NK-92 treated with Interleukin-12 subunit alpha and Interleukin-12 subunit beta, amount 100 ng/mL, for 24 hours (cell line): Measurements from ENCODE around the gene ERBB4.

Source experiments
- DNase-seq: peaks from one replicate; lab custom pipeline; 2025; lab: John Stamatoyannopoulos, UW

ERBB4 gene

GRCh38 chr2:212538305-212539071 is at the start of gene ERBB4:
Gene ERBB4, minus strand, starts transcription at chr2:212538802. Its CDS starts 272 bp downstream, at chr2:212538530.
- no peak for DNase-seq

- DNase-seq: no peak
Observed at GRCh38 chr2:212580117-212580516, 41.5 kb upstream of the ERBB4 start.

DNA sequence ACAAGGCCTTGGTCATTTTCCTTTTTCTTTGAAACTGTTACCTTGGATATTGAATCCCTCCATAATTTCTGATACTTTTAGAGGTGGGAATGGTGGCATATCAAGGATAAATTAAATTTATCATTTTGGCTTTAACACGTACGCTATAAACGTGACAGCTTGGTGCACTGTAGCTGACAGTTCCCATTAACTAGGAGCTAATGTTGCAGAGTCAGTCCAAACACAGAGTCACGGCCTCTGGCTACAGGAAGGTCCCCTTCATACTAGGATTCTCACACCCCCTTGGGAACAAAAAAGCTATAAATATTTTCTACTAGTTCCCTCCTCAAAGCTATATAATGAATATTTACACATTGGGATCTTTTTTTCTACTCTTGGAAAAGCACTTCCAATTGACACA is 17.7 kb upstream of the ERBB4 start:
- DNase-seq: no peak

GRCh38 chr2:212554233-212554632 is 15.6 kb upstream of the ERBB4 start:
- no peak for DNase-seq

DNA sequence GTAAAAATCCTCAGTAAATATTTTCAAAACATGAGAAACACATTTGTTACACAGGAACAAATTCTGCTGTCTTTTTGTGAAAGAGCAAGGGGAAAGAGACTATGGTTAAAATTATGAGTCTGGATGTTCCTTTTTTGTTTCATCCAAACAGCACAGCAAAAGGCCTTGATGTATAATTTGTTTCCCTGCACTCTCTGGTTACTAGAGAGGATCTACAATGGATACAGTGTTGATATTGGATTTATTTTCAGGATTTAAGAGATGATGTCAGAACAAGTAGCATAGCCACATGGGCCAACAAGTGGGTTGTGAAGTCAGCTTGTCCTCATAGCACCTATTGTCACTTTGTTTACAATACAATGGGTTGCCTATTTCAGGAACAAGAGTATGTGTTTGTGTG is 11.3 kb upstream of the ERBB4 start:
- no peak for DNase-seq

DNA sequence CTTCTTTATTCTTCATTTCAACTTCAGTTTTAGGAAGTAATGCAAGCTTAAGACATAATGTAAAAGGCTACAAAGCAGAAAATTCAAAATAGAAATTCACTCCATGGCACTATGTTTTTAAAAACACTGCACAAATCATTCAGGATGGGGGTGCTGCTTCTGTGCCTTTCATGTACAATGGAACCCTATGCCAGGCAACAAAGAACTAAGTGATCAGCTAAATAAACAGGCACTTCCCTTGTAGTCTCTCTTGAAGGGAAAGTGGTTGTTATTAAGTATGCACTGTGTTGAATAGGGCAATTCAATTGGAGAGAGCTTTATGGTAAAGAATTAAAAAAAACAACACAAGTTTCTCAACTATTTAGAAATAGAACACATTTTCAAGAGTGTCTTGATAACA is 10.9 kb upstream of the ERBB4 start:
- no peak for DNase-seq

- no peak for DNase-seq
Observed at GRCh38 chr2:212548455-212548819, 9.8 kb upstream of the ERBB4 start.

- DNase-seq: no peak
Observed at GRCh38 chr2:212547716-212548454, 9.3 kb upstream of the ERBB4 start.

DNA sequence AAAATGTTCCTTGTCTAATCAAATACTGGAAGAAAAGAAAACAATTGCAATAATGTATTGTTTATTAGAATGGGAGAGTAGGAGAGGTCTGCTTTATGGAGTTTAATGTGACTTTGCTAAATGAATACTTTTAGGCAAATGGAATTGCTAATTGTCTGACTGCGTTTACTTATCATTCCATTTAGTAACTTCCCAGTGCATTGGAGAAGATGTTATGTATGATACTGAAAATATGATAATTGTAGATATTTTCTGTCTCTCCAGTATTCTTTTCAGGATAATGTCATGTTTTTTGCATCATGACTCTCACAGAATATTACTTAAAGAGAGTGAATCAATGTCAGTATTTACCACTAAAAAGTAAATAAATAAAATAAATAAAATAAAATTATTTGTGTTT is 8.1 kb upstream of the ERBB4 start:
- no peak for DNase-seq

GRCh38 chr2:212540341-212540740 is 1.7 kb upstream of the ERBB4 start:
- no peak for DNase-seq

DNA sequence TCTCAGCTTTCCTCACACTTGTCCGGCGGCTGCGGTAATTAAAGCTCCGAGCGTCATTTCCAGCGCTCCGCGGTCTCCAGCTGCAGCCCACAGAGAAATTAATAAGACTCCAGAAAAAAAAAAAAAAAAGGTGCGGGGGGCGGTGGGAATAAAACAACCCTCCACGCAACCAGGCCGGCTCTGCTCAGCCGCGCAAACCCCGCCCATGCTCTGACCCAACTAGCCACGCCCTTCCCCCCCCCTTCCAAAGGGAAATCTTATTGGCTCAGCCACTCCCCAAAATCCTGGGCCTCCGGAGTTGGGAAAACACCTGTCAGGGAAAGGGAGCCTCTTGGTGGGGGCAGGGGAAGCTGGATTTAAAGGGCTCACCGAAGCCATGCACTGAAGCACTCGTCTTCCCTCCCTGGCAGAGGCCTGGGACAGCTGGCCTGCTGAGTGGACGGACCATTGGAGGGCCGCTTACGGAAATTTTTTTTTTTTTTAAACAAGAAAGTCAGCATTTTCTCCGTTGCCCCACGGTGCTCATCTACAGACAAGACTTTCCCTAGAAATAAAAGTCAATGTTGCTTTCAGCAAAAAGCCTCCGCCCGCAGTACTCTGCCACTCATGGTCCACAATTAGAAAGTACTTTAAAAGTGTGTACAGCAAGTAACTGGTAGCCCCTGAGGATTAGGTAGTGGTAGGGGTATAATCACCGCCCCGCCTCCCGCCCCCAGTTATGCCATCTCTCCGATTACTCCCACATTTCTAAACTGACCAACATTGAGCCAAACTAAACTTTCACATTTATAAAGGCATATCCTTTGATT is 674 bp upstream of the ERBB4 start:
- no peak for DNase-seq

DNA sequence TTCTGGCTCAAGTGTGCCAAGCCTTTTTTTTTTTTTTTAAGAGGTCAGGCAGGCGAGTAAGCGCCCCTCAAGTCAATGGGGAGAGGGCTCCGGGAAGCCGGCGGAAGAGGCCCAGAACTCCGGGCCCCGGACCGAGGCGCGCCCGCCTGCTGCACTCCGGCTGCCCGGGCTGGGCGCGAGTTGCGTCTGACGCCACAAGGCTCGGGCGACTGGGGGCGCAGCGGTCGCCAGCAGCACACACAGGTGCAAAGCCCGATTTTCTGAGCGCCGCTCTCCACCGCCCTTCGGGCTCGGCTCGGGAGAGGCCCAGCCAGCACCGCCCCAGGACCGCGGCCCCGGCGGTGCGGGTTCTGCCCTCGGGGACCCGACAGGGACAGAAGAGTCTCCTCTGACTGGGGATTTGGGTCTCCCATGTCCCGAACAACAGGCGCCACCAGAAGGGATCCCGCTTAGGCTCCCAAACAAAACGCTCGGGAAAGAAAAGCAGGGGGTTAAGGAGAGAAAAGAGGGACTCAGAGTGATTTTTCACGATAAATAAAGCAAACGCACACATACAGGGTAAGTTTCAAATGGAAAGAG is 787 bp downstream of the ERBB4 start:
- no peak for DNase-seq

- no peak for DNase-seq
Observed at GRCh38 chr2:212536817-212537725, 1.5 kb downstream of the ERBB4 start.

DNA sequence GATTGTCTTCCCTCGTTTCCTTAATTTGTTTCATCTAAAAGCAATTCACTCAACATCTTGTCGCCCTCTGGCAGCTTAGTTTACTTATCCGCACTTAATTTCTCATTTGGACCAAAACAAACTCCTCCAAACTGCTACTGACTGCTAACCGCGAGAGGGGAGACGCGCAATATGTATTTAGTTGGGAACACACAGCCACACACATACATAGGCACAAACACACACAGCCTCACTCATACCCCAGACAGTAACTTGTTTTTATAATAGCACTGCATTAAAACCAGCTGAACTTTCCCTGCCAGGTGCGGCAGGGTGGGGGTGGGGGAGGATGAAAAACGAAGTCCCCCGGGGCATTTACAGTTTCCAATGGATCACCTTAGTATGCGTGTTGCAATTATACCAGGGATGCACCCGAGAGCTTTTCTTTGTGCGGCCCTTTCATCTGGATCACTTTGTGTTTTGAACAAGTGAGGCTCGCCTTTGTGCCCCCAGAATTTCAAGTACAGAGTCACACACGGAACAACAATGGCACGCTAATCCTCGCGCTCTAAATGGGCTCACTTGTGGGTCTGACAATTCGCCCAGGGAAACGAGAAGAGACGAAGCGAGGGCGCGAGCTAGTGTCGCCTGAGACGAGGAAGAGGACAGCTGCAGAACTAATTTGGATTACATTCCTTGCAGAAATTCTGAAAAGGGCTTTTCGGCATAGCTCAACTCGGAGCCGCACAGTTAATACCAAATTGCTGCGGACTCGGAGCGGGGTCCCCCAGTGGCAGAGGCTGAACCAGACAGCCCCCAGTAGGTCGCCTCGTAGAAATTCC is 2.4 kb downstream of the ERBB4 start:
- DNase-seq: no peak

- no peak for DNase-seq
Observed at GRCh38 chr2:212534336-212534735, 4.3 kb downstream of the ERBB4 start.

- DNase-seq: no peak
Observed at GRCh38 chr2:212532585-212532984, 6.0 kb downstream of the ERBB4 start.

DNA sequence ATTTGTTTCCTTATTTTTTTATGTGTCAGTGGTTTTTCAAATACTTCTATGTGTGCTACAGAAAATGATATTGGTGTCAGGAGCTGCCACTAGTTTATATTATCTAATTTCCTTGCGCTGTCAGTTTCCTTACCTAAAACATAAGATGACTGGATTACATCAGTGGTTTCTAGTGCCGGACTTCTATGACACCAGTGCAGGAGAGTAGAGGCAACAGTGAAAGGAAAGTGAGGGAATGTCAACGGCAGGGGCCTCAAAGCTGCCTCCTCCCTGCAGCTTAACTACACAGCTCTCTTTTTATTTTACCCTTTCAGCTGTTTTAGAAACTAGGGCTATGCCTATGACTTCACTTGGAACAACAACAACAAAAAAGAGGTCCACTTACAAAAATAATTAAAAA is 6.5 kb downstream of the ERBB4 start:
- DNase-seq: no peak

DNA sequence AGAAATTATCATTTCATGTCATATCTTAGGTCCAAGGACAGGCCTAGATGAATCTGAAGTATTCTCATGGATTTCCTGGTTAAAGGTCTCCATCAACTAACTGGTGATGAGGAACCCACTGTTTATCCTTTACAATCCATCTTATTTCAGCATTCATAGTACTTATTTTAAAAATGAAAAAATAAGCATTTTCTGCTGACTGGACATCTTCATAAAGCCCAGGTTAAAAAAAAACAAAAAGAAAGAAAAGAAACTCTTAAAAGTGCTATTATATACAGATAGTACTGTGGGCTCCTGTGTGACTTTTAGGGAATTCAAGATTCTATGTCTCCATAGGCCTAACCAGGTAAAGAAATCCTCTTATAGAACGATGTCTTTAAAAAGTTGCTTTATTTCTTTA is 7.1 kb downstream of the ERBB4 start:
- no peak for DNase-seq

DNA sequence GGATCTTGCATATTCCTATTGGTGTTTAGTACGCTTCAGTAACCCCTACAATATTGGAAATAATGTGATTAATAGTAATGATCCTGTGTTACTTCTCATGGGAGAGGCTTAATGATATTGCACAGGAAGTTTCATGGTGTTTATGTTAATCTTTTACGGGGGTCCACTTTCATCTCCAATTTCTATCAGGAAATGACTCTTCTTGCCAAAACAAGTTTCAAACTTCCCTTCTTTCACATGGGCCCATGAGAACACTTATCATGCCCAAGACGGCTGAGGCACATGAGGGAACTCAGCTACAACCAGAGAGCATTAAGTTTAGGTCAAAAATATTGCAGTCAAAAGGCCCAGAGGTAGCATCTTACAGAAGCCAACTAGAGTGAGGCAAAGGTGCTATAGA is 7.6 kb downstream of the ERBB4 start:
- DNase-seq: no peak

GRCh38 chr2:212530373-212530772 is 8.2 kb downstream of the ERBB4 start:
- DNase-seq: no peak
